GM19193 (cell line): Measurements from ENCODE around the gene OTOL1.

ENCODE experiments used
- POLR2A ChIP-seq: IDR thresholded peaks from 4 replicates; pipeline ENCODE4 v1.6.1; 2011; ENCODE audit not compliant: insufficient read depth, insufficient read length; ENCODE audit errors: extremely low read depth

Gene OTOL1

DNA sequence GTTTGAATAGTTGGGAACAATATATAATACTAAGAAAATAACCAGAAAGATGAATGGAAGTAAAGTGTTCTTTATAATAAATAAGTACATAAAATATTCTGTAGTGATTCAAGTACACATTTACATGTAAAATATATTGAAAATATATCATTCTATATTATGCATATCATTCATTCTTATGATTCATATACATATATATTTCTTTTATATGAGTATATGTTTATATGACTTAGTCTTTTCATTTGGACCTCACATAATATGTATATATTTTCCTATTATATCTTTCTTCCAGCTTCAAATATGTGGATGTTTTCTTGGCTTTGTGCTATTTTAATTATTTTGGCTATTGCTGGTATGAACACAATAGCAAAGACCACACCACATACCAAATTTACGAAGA lies at the start of gene OTOL1:
TSS of gene OTOL1 (plus strand) at position 301 of the 400 bp plus-strand sequence. CDS start at position 301, 0 bp downstream.
- no peak for TF ChIP-seq POLR2A

DNA sequence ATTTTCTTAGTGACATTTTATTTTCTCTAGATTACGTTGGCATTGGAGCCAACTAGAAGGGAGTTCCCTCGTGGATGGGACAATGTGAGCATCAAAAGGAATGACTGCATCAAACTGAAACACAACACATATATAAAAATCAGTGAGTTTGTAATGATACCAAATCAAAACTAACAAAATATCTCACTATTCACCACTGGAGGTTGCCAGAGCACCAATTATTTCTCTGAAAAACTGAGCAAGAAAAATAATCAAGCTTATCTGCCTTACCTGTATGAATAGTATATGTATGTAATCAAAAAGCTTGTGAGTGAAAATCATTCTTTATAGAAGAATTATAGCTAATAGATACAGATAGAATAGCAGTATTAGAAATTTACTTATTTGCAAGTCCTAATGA lies 46.8 kb upstream of the OTOL1 start:
- TF ChIP-seq POLR2A = no peak

DNA sequence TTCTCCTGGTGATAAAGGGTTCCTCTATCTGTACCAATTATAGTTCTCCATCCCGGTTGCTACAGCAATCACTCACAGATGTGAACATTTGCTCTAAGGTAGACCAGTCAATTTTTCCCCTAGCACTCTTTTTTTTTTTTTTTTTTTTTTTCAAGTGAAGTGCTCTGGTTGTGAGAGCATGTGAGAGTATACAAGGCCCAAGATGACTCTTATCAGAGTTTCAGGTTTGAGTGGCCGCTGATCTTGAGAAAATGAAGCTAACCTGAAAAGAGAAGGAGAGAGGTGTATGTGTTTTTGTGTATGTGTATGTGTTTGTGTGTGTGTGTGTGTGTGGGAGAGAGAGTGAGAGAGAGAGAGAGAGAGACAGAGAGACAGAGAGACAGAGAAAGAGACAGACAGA lies 44.4 kb upstream of the OTOL1 start:
- TF ChIP-seq POLR2A = no peak

DNA sequence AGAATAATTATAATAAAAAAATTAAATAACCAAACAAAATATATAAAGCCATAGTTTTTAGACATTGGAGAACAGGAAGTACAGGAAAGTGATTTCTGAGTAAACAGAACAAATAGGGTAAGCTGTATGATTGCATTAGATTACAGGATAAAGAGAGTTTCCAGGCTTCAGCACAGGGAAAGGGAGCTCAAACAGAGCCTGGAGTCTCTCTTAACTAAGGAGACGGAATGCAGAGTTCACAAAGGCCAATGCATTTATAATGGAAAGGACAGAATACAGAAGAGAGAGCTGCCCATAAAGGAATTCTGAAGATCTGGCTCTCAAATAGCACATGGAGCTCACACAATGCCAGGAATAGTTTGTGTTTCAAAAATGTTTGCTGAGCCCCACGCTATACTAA lies 42.0 kb upstream of the OTOL1 start:
- no peak for TF ChIP-seq POLR2A

GRCh38 chr3:161455962-161456361 lies 40.6 kb upstream of the OTOL1 start:
- no peak for TF ChIP-seq POLR2A

DNA sequence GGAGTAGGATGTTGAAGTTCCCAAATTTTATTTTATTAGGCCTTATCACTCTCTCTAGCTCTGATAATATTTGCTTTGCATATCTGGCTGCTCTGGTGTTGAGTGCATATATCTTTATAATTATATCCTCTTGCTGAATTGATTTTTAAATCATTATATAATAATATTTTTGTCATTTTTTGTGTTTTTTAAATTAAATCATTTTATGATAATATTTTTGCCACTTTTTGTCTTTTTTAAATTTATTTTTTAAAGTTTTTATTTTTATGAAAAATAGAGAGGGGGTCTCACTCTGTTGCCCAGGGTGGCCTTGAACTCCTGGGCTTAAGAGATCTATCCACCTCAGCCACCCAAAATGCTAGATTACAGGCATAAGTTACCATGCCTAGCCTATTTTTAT lies 34.5 kb upstream of the OTOL1 start:
- TF ChIP-seq POLR2A = no peak

GRCh38 chr3:161471211-161471610 lies 25.4 kb upstream of the OTOL1 start:
- TF ChIP-seq POLR2A = no peak

GRCh38 chr3:161474139-161474538 lies 22.5 kb upstream of the OTOL1 start:
- TF ChIP-seq POLR2A = no peak

- no peak for TF ChIP-seq POLR2A
These were observed 21.9 kb upstream of the OTOL1 start for GRCh38 chr3:161474741-161475140.

GRCh38 chr3:161475206-161475605 lies 21.4 kb upstream of the OTOL1 start:
- TF ChIP-seq POLR2A = no peak

GRCh38 chr3:161475905-161476304 lies 20.7 kb upstream of the OTOL1 start:
- no peak for TF ChIP-seq POLR2A

DNA sequence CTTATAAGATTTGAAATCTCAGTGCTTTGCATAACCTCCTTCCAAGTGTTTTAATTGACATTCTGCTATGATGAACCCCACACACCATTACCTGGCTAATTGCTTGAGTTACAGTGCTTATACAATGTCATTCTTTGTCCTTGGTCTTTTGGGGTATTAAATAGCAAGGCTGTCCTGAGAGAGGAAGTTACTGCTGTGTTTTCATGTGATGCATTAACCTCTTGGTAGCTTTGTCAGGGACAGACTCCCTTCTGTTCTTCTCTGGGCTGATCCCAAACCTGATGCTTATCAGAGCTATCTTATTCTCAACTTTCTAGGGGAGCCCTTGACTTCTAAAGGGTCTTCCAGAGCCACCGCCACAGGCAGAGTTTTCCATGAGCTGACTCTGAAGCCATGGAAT lies 12.4 kb upstream of the OTOL1 start:
- no peak for TF ChIP-seq POLR2A

GRCh38 chr3:161489395-161489794 lies 7.2 kb upstream of the OTOL1 start:
- TF ChIP-seq POLR2A = no peak

DNA sequence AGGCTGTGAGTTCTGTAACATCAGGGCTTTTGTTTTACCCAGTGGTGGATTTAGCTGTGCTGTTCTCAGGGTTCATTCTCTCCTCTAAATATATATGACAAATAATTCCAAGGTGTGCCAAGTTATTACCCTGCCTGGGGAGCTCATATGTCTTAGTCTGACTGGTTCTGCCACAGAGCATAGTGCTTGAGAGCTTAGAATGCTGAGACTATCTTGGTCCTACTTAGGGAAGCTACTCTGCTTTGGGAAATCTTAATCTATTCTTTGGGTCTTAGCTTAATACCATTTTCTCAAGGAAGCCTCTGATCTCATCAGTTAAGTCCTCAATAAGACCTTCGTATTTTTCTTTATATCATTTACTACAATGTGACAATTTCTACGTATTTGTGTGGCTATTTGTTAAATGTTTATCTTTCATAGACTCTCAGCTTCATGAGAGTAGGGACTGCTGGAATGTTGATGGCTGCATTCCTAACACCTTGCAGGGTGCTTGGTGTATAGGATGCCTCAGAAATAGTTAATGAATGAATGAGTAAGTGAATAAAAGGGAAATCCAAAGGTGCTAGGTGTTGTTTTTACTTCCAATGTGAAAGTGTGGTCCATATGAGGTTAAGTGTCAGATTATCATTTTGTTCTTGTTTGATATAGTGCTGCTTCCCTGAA lies 1.8 kb downstream of the OTOL1 start:
- TF ChIP-seq POLR2A = no peak

DNA sequence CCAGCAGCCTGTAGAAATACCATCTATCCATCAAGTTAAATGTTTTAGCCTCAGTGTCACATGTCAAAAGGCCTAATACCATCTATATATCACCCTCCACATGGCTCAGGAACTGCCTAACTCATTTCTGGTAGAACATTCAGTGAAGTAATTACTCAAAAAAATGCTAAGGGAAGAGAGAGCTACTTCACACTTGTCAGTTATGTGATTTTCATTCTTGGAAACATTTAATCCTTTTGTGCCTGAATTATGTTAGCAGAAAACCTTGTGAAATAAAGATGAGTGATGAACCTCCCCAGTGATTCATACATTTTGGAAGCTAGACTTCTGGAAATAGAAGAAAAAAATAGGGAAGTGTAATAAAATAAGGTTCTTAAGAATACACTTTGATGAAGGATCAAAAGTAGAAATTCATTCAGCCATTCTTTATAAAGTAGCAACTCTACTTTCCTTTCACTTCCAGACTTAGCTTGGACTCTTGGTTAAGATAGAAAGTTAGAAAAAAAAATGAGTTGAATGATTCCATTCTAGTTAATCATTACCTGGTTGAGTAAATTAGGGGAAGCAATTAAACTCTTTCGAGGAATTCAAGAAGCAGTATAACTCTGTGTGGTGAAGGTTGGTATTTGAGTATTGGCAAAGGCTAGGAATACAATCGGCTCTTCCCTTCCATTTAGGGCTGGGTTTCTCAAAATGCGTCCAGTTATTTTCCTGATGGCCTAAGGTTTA lies 3.6 kb downstream of the OTOL1 start:
- TF ChIP-seq POLR2A = no peak

- no peak for TF ChIP-seq POLR2A
These were observed 6.7 kb downstream of the OTOL1 start for GRCh38 chr3:161503271-161503670.

DNA sequence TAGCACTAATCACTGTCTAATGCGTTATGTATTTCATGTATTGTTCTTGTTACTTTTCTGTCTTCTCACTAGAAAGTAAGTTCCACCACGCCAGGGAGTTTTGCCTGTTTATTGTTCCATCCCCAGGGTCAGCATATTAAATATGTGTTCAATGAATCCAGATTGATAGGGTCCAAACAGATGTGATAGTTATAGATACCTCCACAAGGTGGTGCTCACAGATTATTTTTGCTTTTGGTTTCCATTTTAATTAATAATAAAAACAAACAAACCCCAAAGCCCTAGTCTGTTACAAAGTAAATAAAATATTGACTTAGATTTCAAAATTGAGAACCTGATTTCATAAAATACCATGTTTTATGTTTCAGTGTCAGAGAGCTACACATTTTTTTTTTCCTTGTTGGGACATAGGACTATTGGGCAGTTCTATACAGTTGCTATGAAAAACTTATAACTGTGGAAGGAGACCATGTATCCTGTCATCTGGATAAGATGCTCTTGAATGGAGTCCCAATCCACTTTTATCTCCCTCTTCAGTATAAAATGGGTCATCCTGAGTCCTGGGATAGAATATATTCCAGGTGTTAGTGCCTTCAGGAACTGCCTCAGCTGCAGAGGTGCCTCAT lies 12.4 kb downstream of the OTOL1 start:
- no peak for TF ChIP-seq POLR2A
